Testis (tissue), 3 donors: ENCODE results near the gene CIAPIN1. TPM values are rescaled to one million over a fixed set of nuclear protein-coding genes. Genes with fewer than 3 reads are reported as not detected.
A peak's percentile ranks its signal among the peaks of the same experiment; 100 is the strongest.

Source experiments
- DNase-seq: peaks from one replicate; pipeline ENCODE4 v3.0.0-alpha.2; 2019
- H3K27ac ChIP-seq, 2 donors: fragments of 200-600 bp; sonication (generic); one replicate each; pipeline ENCODE4 v1.5.1; 2019
- H3K27me3 ChIP-seq: fragments of 200-600 bp; sonication (generic); one replicate; pipeline ENCODE4 v1.5.1; 2019
- H3K36me3 ChIP-seq: fragments of 200-600 bp; sonication (generic); one replicate; pipeline ENCODE4 v1.5.1; 2017; ENCODE audit warnings: low read depth; ENCODE audit errors: missing control alignments
- H3K4me1 ChIP-seq: fragments of 200-600 bp; sonication (generic); one replicate; pipeline ENCODE4 v1.5.1; 2019
- H3K4me3 ChIP-seq, 2 donors: fragments of 200-600 bp; sonication (generic); one replicate each; pipeline ENCODE4 v1.5.1; 2017 to 2019
- H3K9me3 ChIP-seq: fragments of 200-600 bp; sonication (generic); one replicate; pipeline ENCODE4 v1.5.1; 2017
- POLR2A ChIP-seq: fragments of 450-650 bp; IDR thresholded peaks from one replicate; pipeline ENCODE4 v1.6.1; 2017; ENCODE audit warnings: antibody characterized with exemption, mild to moderate bottlenecking, moderate library complexity
- WGBS, 2 donors: methylation state at CpG; one replicate each; pipeline ENCODE4 v1.1.5; 2018; 5-methylcytosine and 5-hydroxymethylcytosine counted together
- intact Hi-C: fragments of 100-400 bp; cut with DNase I; formaldehyde crosslinking; loops from one replicate; pipeline ENCODE4 v1.15.1; 2023; ENCODE audit warnings: low total_unique reads
- polyA plus RNA-seq: library from polyadenylated mRNA; stranded (reverse); fragments of 350-450 nt; fragmentation: Illumina TruSeq; extraction: RNeasy Lipid Tissue Mini Kit (QIAGEN cat#74804); gene quantifications from one replicate; pipeline ENCODE4 v1.2.3, GENCODE V29; 2014; ENCODE audit warnings: low read depth, low replicate concordance; ENCODE audit not compliant: insufficient read depth
- total RNA-seq, 2 donors: library from RNA; depleted of rRNA; stranded (reverse); fragments of >200 nt; gene quantifications; one replicate each; pipeline ENCODE4 v1.2.3, GENCODE V29; 2016
- TF ChIP-seq, protein P1 (sequence below), 3 experiments: fragments of 450-650 bp in 2 of 3; fragments of 200-600 bp in 1 of 3; sonication (generic) in 1 of 3; IDR thresholded peaks; one replicate each; pipeline ENCODE4 v1.5.1; 2016 to 2019; ENCODE audit warnings: antibody characterized with exemption in 3 of 3, mild to moderate bottlenecking in 2 of 3, moderate library complexity in 1 of 3

The CIAPIN1 gene
- total and polyA plus RNA-seq, 3 donors from 2014 or later: 74.9 to 205 (median 77.1) TPM

- 53 to 73% methylated on average over 11 to 15 of the region's 15 CpGs for WGBS, 2 donors
- Histone ChIP-seq H3K4me1 (peaks cover 27% of the 10 kb centered on the region), H3K36me3 (no peaks in the 10 kb centered on the region), H3K9me3 (no peaks in the 10 kb centered on the region), H3K27me3 (no peaks in the 10 kb centered on the region), H3K4me3 (peak overlapping the region in 1 of 2 donors; percentile 43), H3K27ac (no peak overlapping the region)
- TF ChIP-seq, protein P1, sequence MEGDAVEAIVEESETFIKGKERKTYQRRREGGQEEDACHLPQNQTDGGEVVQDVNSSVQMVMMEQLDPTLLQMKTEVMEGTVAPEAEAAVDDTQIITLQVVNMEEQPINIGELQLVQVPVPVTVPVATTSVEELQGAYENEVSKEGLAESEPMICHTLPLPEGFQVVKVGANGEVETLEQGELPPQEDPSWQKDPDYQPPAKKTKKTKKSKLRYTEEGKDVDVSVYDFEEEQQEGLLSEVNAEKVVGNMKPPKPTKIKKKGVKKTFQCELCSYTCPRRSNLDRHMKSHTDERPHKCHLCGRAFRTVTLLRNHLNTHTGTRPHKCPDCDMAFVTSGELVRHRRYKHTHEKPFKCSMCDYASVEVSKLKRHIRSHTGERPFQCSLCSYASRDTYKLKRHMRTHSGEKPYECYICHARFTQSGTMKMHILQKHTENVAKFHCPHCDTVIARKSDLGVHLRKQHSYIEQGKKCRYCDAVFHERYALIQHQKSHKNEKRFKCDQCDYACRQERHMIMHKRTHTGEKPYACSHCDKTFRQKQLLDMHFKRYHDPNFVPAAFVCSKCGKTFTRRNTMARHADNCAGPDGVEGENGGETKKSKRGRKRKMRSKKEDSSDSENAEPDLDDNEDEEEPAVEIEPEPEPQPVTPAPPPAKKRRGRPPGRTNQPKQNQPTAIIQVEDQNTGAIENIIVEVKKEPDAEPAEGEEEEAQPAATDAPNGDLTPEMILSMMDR (IDR thresholded peaks at IDR 0.05): no peak
- TF ChIP-seq POLR2A: no peak
- DNase-seq: no peak
- intact Hi-C loops: no loop called here
These were observed 31.4 kb upstream of the CIAPIN1 start for GRCh38 chr16:57478396-57479204.

GRCh38 chr16:57477531-57478202 lies 30.5 kb upstream of the CIAPIN1 start:
- DNase-seq: no peak
- TF ChIP-seq, protein P1 (IDR thresholded peaks at IDR 0.05): no peak
- TF ChIP-seq POLR2A: no peak
- H3K4me1 ChIP-seq: peaks cover 27% of the 10 kb centered on the region
- WGBS, 2 donors: 76 to 78% methylated on average over 9 of the region's 9 CpGs
- H3K36me3 ChIP-seq: no peaks in the 10 kb centered on the region
- H3K27me3 ChIP-seq: no peaks in the 10 kb centered on the region
- no peak overlapping the region for H3K27ac ChIP-seq
- intact Hi-C loops: no loop called here
- H3K4me3 ChIP-seq: no peak overlapping the region
- no peaks in the 10 kb centered on the region for H3K9me3 ChIP-seq

GRCh38 chr16:57476546-57477410 lies 29.6 kb upstream of the CIAPIN1 start:
- H3K27ac ChIP-seq: no peak overlapping the region
- no peak for TF ChIP-seq POLR2A
- TF ChIP-seq, protein P1 (IDR thresholded peaks at IDR 0.05): no peak
- 85 to 100% methylated on average over 5 to 6 of the region's 6 CpGs for WGBS, 2 donors

GRCh38 chr16:57475711-57476339 lies 28.6 kb upstream of the CIAPIN1 start:
- H3K4me3 ChIP-seq: no peak overlapping the region
- peaks cover 32% of the 10 kb centered on the region for H3K4me1 ChIP-seq
- intact Hi-C loops: no loop called here
- H3K27ac ChIP-seq: no peak overlapping the region
- H3K9me3 ChIP-seq: no peaks in the 10 kb centered on the region
- H3K36me3 ChIP-seq: no peaks in the 10 kb centered on the region
- WGBS, 2 donors: 26 to 49% methylated on average over 9 to 12 of the region's 12 CpGs
- H3K27me3 ChIP-seq: no peaks in the 10 kb centered on the region
- TF ChIP-seq, protein P1 (IDR thresholded peaks at IDR 0.05): peak in 1 of 3 experiments; percentile 9
- TF ChIP-seq POLR2A: no peak
- no peak for DNase-seq

More at GRCh38 chr16:57476546-57477410, 29.6 kb upstream of the CIAPIN1 start:
- Histone ChIP-seq H3K36me3 (no peaks in the 10 kb centered on the region), H3K9me3 (no peaks in the 10 kb centered on the region), H3K4me1 (peaks cover 29% of the 10 kb centered on the region), H3K27me3 (no peaks in the 10 kb centered on the region), H3K4me3 (no peak overlapping the region)
- intact Hi-C loops: no loop called here
- no peak for DNase-seq
